Mesothelial cell of epicardium (in vitro differentiated cells): ENCODE measurements around the gene MAMSTR. TPM values are rescaled to one million over a fixed set of nuclear protein-coding genes. Genes with fewer than 3 reads are reported as not detected.

Source experiments
- DNase-seq, 2 experiments: peaks; one replicate each; pipeline ENCODE4 v3.0.0; 2021; ENCODE audit warnings: low spot score in 2 of 2; ENCODE audit not compliant: unreplicated experiment in 2 of 2
- H3K27ac Mint-ChIP-seq: 2 replicates; pipeline ENCODE4 v1.8.0; 2021; ENCODE audit warnings: mixed read lengths
- H3K27me3 Mint-ChIP-seq: 2 replicates; pipeline ENCODE4 v1.8.0; 2021; ENCODE audit warnings: low read depth, mixed read lengths
- H3K36me3 Mint-ChIP-seq: 2 replicates; pipeline ENCODE4 v1.8.0; 2021; ENCODE audit warnings: mixed read lengths
- H3K4me1 Mint-ChIP-seq: 2 replicates; pipeline ENCODE4 v1.8.0; 2021; ENCODE audit warnings: mixed read lengths
- H3K4me3 Mint-ChIP-seq: 2 replicates; pipeline ENCODE4 v1.8.0; 2021; ENCODE audit warnings: mild to moderate bottlenecking, moderate library complexity, mixed read lengths
- H3K9me3 Mint-ChIP-seq: 2 replicates; pipeline ENCODE4 v1.8.0; 2021; ENCODE audit warnings: mixed read lengths
- CTCF ChIP-seq: fragments of 200-600 bp; sonication (generic); IDR thresholded peaks from one replicate; pipeline ENCODE4 v1.5.0; 2021; ENCODE audit warnings: antibody characterized with exemption; ENCODE audit not compliant: unreplicated experiment
- total RNA-seq: library from RNA; stranded (reverse); gene quantifications from 3 replicates; pipeline ENCODE4 v1.2.1, GENCODE V29; 2021

Gene MAMSTR
- total RNA-seq, 1 donor from 2014 or later = 6.5 TPM

GRCh38 chr19:48664476-48664875, 55.0 kb downstream of the MAMSTR start:
- Mint-ChIP-seq H3K9me3 (no peaks in the 10 kb centered on the region), H3K27me3 (no peaks in the 10 kb centered on the region), H3K4me1 (peaks cover 2% of the 10 kb centered on the region), H3K36me3 (no peaks in the 10 kb centered on the region), H3K4me3 (no peak overlapping the region), H3K27ac (no peak overlapping the region)
- no peak for DNase-seq
- TF ChIP-seq CTCF = no peak

GRCh38 chr19:48663667-48664066, 55.9 kb downstream of the MAMSTR start:
- Mint-ChIP-seq H3K4me1 (peaks cover 2% of the 10 kb centered on the region), H3K36me3 (no peaks in the 10 kb centered on the region), H3K27me3 (no peaks in the 10 kb centered on the region), H3K9me3 (no peaks in the 10 kb centered on the region), H3K4me3 (no peak overlapping the region), H3K27ac (no peak overlapping the region)
- no peak for TF ChIP-seq CTCF
- DNase-seq = no peak

Other genes starting within 250 kb of the MAMSTR start
- 19.4 to 21.3 TPM (median 20.4 TPM) in 3 replicates for gene LMTK3, start 207.9 kb downstream of the MAMSTR start, total RNA-seq
- 0.64 to 0.79 TPM (median 0.74 TPM) in 3 replicates for gene SULT2B1, start 167.6 kb downstream of the MAMSTR start, total RNA-seq
- gene SPACA4, start 113.0 kb downstream of the MAMSTR start, total RNA-seq = not detected in 3 replicates
- gene FAM83E, start 104.6 kb downstream of the MAMSTR start, total RNA-seq = 2.5 to 3.9 TPM (median 3.7 TPM) in 3 replicates
- gene RPL18, start 100.5 kb downstream of the MAMSTR start, total RNA-seq = 1,586 to 1,657 TPM (median 1,644 TPM) in 3 replicates
- 25.3 to 28.6 TPM (median 27.7 TPM) in 3 replicates for gene SPHK2, start 100.2 kb downstream of the MAMSTR start, total RNA-seq
- gene DBP, start 82.3 kb downstream of the MAMSTR start, total RNA-seq = 11.5 to 13.2 TPM (median 13.1 TPM) in 3 replicates
- 48.2 to 55.0 TPM (median 53.1 TPM) in 3 replicates for gene CA11, start 73.5 kb downstream of the MAMSTR start, total RNA-seq
- 6.8 to 7.3 TPM (median 7.1 TPM) in 3 replicates for gene NTN5, start 46.7 kb downstream of the MAMSTR start, total RNA-seq
- 0.20 TPM in 1 of 3 replicates, not detected in the others for gene FUT2, start 23.8 kb downstream of the MAMSTR start, total RNA-seq
- gene RASIP1, start 20.9 kb upstream of the MAMSTR start, total RNA-seq = 1.4 to 2.1 TPM (median 1.5 TPM) in 3 replicates
- 0.45 to 0.80 TPM (median 0.49 TPM) in 3 replicates for gene IZUMO1, start 27.2 kb upstream of the MAMSTR start, total RNA-seq
- gene FUT1, start 32.9 kb upstream of the MAMSTR start, total RNA-seq = 3.5 to 4.4 TPM (median 4.3 TPM) in 3 replicates
- gene FGF21, start 35.8 kb upstream of the MAMSTR start, total RNA-seq = not detected in 3 replicates
- gene BCAT2, start 91.3 kb upstream of the MAMSTR start, total RNA-seq = 45.3 to 47.3 TPM (median 45.7 TPM) in 3 replicates
- 22.9 to 29.6 TPM (median 27.1 TPM) in 3 replicates for gene HSD17B14, start 116.8 kb upstream of the MAMSTR start, total RNA-seq
- 25.7 to 28.6 TPM (median 26.9 TPM) in 3 replicates for gene PLEKHA4, start 148.9 kb upstream of the MAMSTR start, total RNA-seq
- gene PPP1R15A, start 152.7 kb upstream of the MAMSTR start, total RNA-seq = 158 to 170 TPM (median 158 TPM) in 3 replicates
- gene TULP2, start 179.0 kb upstream of the MAMSTR start, total RNA-seq = 0.38 to 1.4 TPM (median 0.84 TPM) in 3 replicates
- 152 to 159 TPM (median 159 TPM) in 3 replicates for gene NUCB1, start 180.6 kb upstream of the MAMSTR start, total RNA-seq
- 2.3 to 3.5 TPM (median 3.2 TPM) in 3 replicates for gene DHDH, start 214.0 kb upstream of the MAMSTR start, total RNA-seq
- 119 to 129 TPM (median 119 TPM) in 3 replicates for gene BAX, start 235.2 kb upstream of the MAMSTR start, total RNA-seq
- gene FTL, start 245.6 kb upstream of the MAMSTR start, total RNA-seq = 1,022 to 1,078 TPM (median 1,064 TPM) in 3 replicates